Measurements from ENCODE around the gene UBL7.

Gene UBL7

GRCh38 chr15:74402873-74403587, 57.9 kb downstream of the UBL7 start:
- Histone ChIP-seq H3K4me3 (no peak overlapping the region), H3K27me3 (peaks cover 0 to 34% of the 10 kb centered on the region in 2 donors), H3K4me1 (no peaks in the 10 kb centered on the region), H3K27ac (no peak overlapping the region), H3K36me3 (no peaks in the 10 kb centered on the region), H3K9me3 (no peaks in the 10 kb centered on the region)
- no peak for TF ChIP-seq CTCF (IDR thresholded peaks at IDR 0.05)
- no peak for DNase-seq
- intact Hi-C loops (cut with DNase I; ENCODE audit: low total_unique reads), result no loop called here

GRCh38 chr15:74402337-74402841, 58.6 kb downstream of the UBL7 start:
- Histone ChIP-seq H3K4me1 (no peaks in the 10 kb centered on the region), H3K9me3 (no peaks in the 10 kb centered on the region), H3K36me3 (no peaks in the 10 kb centered on the region), H3K27ac (no peak overlapping the region), H3K4me3 (no peak overlapping the region), H3K27me3 (peaks cover 0 to 30% of the 10 kb centered on the region in 2 donors)
- intact Hi-C loops (cut with DNase I; ENCODE audit: low total_unique reads), result no loop called here
- no peak for TF ChIP-seq CTCF (IDR thresholded peaks at IDR 0.05)
- no peak for DNase-seq

GRCh38 chr15:74400915-74401757, 59.8 kb downstream of the UBL7 start:
- TF ChIP-seq CTCF (IDR thresholded peaks at IDR 0.05), result no peak
- H3K4me3 ChIP-seq, result no peak overlapping the region
- no peak for DNase-seq
- H3K27me3 ChIP-seq, result peaks cover 0 to 27% of the 10 kb centered on the region in 2 donors
- intact Hi-C loops (cut with DNase I; ENCODE audit: low total_unique reads), result no loop called here
- H3K36me3 ChIP-seq, result no peaks in the 10 kb centered on the region
- H3K4me1 ChIP-seq, result no peaks in the 10 kb centered on the region
- no peaks in the 10 kb centered on the region for H3K9me3 ChIP-seq
- no peak overlapping the region for H3K27ac ChIP-seq

- H3K4me1 ChIP-seq, result no peaks in the 10 kb centered on the region
- intact Hi-C loops (cut with DNase I; ENCODE audit: low total_unique reads), result no loop called here
- no peak for DNase-seq
- no peak for TF ChIP-seq CTCF (IDR thresholded peaks at IDR 0.05)
- no peaks in the 10 kb centered on the region for H3K36me3 ChIP-seq
- H3K27ac ChIP-seq, result no peak overlapping the region
- peaks cover 0 to 27% of the 10 kb centered on the region in 2 donors for H3K27me3 ChIP-seq
- H3K4me3 ChIP-seq, result no peak overlapping the region
- no peaks in the 10 kb centered on the region for H3K9me3 ChIP-seq
Observed at GRCh38 chr15:74400313-74400860, 60.6 kb downstream of the UBL7 start.

GRCh38 chr15:74399511-74400312, 61.2 kb downstream of the UBL7 start:
- intact Hi-C loops (cut with DNase I; ENCODE audit: low total_unique reads), result loop anchor here (5.0 kb wide), 1 partner anchor 353 kb away; no protein-coding TSS in a partner anchor
- H3K4me3 ChIP-seq, result no peak overlapping the region
- no peak for DNase-seq

More at GRCh38 chr15:74399511-74400312, 61.2 kb downstream of the UBL7 start:
- no peaks in the 10 kb centered on the region for H3K36me3 ChIP-seq
- H3K9me3 ChIP-seq, result no peaks in the 10 kb centered on the region
- no peak for TF ChIP-seq CTCF (IDR thresholded peaks at IDR 0.05)
- H3K27ac ChIP-seq, result no peak overlapping the region
- no peaks in the 10 kb centered on the region for H3K4me1 ChIP-seq
- peaks cover 0 to 27% of the 10 kb centered on the region in 2 donors for H3K27me3 ChIP-seq

All from tibial artery (tissue), 4 donors.